ENCODE data around the gene KIF22.

DNA sequence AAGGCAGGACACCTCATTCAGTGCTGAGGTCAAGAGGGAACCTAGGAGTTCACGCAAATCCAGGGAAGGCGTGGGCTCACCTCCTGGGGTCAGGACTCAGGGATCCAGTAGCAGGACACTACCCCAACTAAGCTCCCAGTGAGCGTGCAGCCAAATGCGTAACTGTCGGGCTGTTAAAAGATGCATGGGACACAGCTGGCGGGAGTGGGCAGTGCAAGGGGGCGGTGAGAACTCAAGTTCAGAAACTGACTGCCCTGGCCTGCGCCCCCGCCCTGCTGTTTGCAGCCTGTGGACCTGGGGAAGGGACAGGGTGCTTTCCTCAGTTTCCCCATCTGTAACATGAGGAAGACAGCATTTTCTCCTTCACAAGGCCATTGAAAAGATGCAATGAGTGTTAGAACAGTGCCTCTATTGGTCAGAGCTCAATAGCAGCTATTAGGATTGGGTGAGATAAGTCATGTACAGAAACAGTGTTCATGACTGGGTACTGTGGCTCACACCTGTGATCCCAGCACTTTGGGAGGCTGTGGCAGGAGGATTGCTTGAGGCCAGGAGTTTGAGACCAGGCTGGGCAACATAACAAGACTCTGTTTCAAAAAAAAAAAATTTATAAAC is 52.3 kb downstream of the KIF22 start:
- TF ChIP-seq GATA2 (IDR thresholded peaks at IDR 0.05; ENCODE audit: low read depth, low read length) (no peak), GATA3 (IDR thresholded peaks at IDR 0.05; ENCODE audit: low read depth, low read length) (no peak)

Measured in SH-SY5Y (cell line).